HEK293T (cell line): Measurements from ENCODE around the gene PRICKLE1.

Experiments used
- CTCF ChIA-PET: fragments of 350-600 bp; formaldehyde crosslinking; extraction: SDS; loops from one replicate; lab custom pipeline; 2021; ENCODE audit warnings: antibody characterized with exemption, inconsistent platforms; lab: Yijun Ruan, JAX
- POLR2A ChIA-PET: fragments of 350-600 bp; formaldehyde crosslinking; extraction: SDS; loops from one replicate; lab custom pipeline; 2020; ENCODE audit warnings: antibody characterized with exemption, inconsistent platforms; lab: Yijun Ruan, JAX
- DNase-seq: peaks from one replicate; pipeline ENCODE4 v3.0.0; 2012; ENCODE audit warnings: mixed read lengths; ENCODE audit errors: extremely low spot score
- ARNT ChIP-seq: fragments of 450-650 bp; IDR thresholded peaks from 2 replicates; pipeline ENCODE4 v1.6.1; 2017; ENCODE audit warnings: mild to moderate bottlenecking
- BHLHE40 ChIP-seq: fragments of 450-650 bp; IDR thresholded peaks from 2 replicates; pipeline ENCODE4 v1.6.1; 2016; ENCODE audit warnings: mild to moderate bottlenecking, moderate library complexity, borderline replicate concordance
- CTBP1 ChIP-seq: fragments of 450-650 bp; IDR thresholded peaks from 2 replicates; pipeline ENCODE4 v1.6.1; 2016; ENCODE audit warnings: borderline replicate concordance
- ELF4 ChIP-seq: fragments of 450-650 bp; IDR thresholded peaks from 2 replicates; pipeline ENCODE4 v1.6.1; 2017; ENCODE audit warnings: antibody characterized with exemption
- FOXA1 ChIP-seq: fragments of 450-650 bp; IDR thresholded peaks from 2 replicates; pipeline ENCODE4 v1.6.1; 2016; ENCODE audit warnings: mild to moderate bottlenecking
- FOXK2 ChIP-seq: fragments of 450-650 bp; IDR thresholded peaks from 2 replicates; pipeline ENCODE4 v1.6.1; 2016; ENCODE audit warnings: mild to moderate bottlenecking
- FOXM1 ChIP-seq: fragments of 450-650 bp; IDR thresholded peaks from 2 replicates; pipeline ENCODE4 v1.6.1; 2017; ENCODE audit warnings: mild to moderate bottlenecking, borderline replicate concordance
- HDGF ChIP-seq: fragments of 450-650 bp; IDR thresholded peaks from 2 replicates; pipeline ENCODE4 v1.6.1; 2017; ENCODE audit warnings: antibody characterized with exemption, borderline replicate concordance
- L3MBTL2 ChIP-seq: fragments of 450-650 bp; conservative IDR thresholded peaks from 2 replicates; pipeline ENCODE4 v1.6.1; 2016; ENCODE audit warnings: mild to moderate bottlenecking
- LEF1 ChIP-seq: fragments of 450-650 bp; IDR thresholded peaks from 2 replicates; pipeline ENCODE4 v1.6.1; 2017; ENCODE audit warnings: mild to moderate bottlenecking, borderline replicate concordance
- NFRKB ChIP-seq: fragments of 450-650 bp; IDR thresholded peaks from 2 replicates; pipeline ENCODE4 v1.6.1; 2016; ENCODE audit warnings: mild to moderate bottlenecking, moderate library complexity
- PKNOX1 ChIP-seq: fragments of 450-650 bp; IDR thresholded peaks from 2 replicates; pipeline ENCODE4 v1.6.1; 2016
- SP1 ChIP-seq: fragments of 450-650 bp; IDR thresholded peaks from 2 replicates; pipeline ENCODE4 v1.6.1; 2017
- SUZ12 ChIP-seq: fragments of 450-650 bp; IDR thresholded peaks from 2 replicates; pipeline ENCODE4 v1.6.1; 2016; ENCODE audit warnings: mild to moderate bottlenecking
- TARDBP ChIP-seq: fragments of 450-650 bp; IDR thresholded peaks from 2 replicates; pipeline ENCODE4 v1.6.1; 2016
- ZNF384 ChIP-seq: fragments of 450-650 bp; IDR thresholded peaks from 2 replicates; pipeline ENCODE4 v1.6.1; 2016

PRICKLE1 gene

GRCh38 chr12:42462486-42462885, 127.1 kb downstream of the PRICKLE1 start:
- POLR2A ChIA-PET = interaction anchor here (0.9 kb wide), 1 partner anchor 20 kb away, joined by 3 read pairs; no protein-coding TSS in a partner anchor
- TF ChIP-seq ARNT (no peak), ZNF384 (no peak), PKNOX1 (no peak), FOXM1 (no peak), CTBP1 (no peak), BHLHE40 (no peak), NFRKB (no peak), ELF4 (no peak), L3MBTL2 (no peak), FOXA1 (no peak), LEF1 (no peak), FOXK2 (no peak), SP1 (no peak), HDGF (no peak), TARDBP (no peak), SUZ12 (no peak)
- no peak for DNase-seq
- CTCF ChIA-PET = no interaction called here

- no peak for DNase-seq
- TF ChIP-seq L3MBTL2 (no peak), ARNT (no peak), ZNF384 (no peak), NFRKB (no peak), PKNOX1 (no peak), FOXK2 (no peak), SP1 (no peak), HDGF (no peak), FOXM1 (no peak), CTBP1 (no peak), BHLHE40 (no peak), FOXA1 (no peak), ELF4 (no peak), TARDBP (no peak), LEF1 (no peak)
- ChIA-PET CTCF (no interaction called here), POLR2A (no interaction called here)
Observed at GRCh38 chr12:42459336-42459847, 130.2 kb downstream of the PRICKLE1 start.

- ChIA-PET POLR2A (no interaction called here), CTCF (no interaction called here)
- DNase-seq = no peak
- no peak for TF ChIP-seq ZNF384
- TF ChIP-seq TARDBP = no peak
- TF ChIP-seq FOXK2 = no peak
- no peak for TF ChIP-seq ARNT
- no peak for TF ChIP-seq HDGF
- TF ChIP-seq NFRKB = no peak
- TF ChIP-seq SUZ12 = no peak
Observed at GRCh38 chr12:42458575-42458974, 131.0 kb downstream of the PRICKLE1 start.

GRCh38 chr12:42450248-42450647, 139.3 kb downstream of the PRICKLE1 start:
- ChIA-PET CTCF (no interaction called here), POLR2A (no interaction called here)
- DNase-seq = no peak
- TF ChIP-seq SP1 (no peak), SUZ12 (no peak), NFRKB (no peak), ELF4 (no peak), ARNT (no peak), BHLHE40 (no peak), ZNF384 (no peak), LEF1 (no peak), CTBP1 (no peak), FOXA1 (no peak), TARDBP (no peak), PKNOX1 (no peak), HDGF (no peak)

GRCh38 chr12:42448841-42449240, 140.7 kb downstream of the PRICKLE1 start:
- DNase-seq = no peak
- CTCF ChIA-PET = no interaction called here
- POLR2A ChIA-PET = no interaction called here
- no peak for TF ChIP-seq ZNF384
- TF ChIP-seq BHLHE40 = no peak
- TF ChIP-seq FOXA1 = no peak
- TF ChIP-seq HDGF = no peak
- TF ChIP-seq ARNT = no peak
- no peak for TF ChIP-seq LEF1
- TF ChIP-seq ELF4 = no peak
- no peak for TF ChIP-seq CTBP1
- TF ChIP-seq PKNOX1 = no peak
- no peak for TF ChIP-seq TARDBP

- ChIA-PET CTCF (interaction anchor here (0.6 kb wide), 1 partner anchor 409 kb away, joined by 3 read pairs; no protein-coding TSS in a partner anchor), POLR2A (no interaction called here)
- TF ChIP-seq SP1 = no peak
- TF ChIP-seq ARNT = no peak
- TF ChIP-seq LEF1 = no peak
- TF ChIP-seq FOXK2 = no peak
- no peak for TF ChIP-seq SUZ12
- no peak for TF ChIP-seq HDGF
- no peak for TF ChIP-seq CTBP1
- TF ChIP-seq FOXA1 = no peak
- no peak for TF ChIP-seq TARDBP
- TF ChIP-seq ELF4 = no peak
- no peak for DNase-seq
Observed at GRCh38 chr12:42447371-42447786, 142.2 kb downstream of the PRICKLE1 start.
